ENCODE data around the gene MGAT4B. TPM values are rescaled to one million over a fixed set of nuclear protein-coding genes. Genes with fewer than 3 reads are reported as not detected.

MGAT4B gene
- total RNA-seq, 1 donor = 83.8 TPM

GRCh38 chr5:179797741-179798140 is 8.9 kb downstream of the MGAT4B start:
- no peak for DNase-seq (ENCODE audit: low read depth)
- H3K4me3 ChIP-seq (ENCODE audit: low read depth, low read length) = no peak overlapping the region
- TF ChIP-seq CTCF (IDR thresholded peaks at IDR 0.05; ENCODE audit: insufficient read depth, low read depth, low read length) = no peak

GRCh38 chr5:179796877-179797608 is 9.6 kb downstream of the MGAT4B start:
- no peak for TF ChIP-seq CTCF (IDR thresholded peaks at IDR 0.05; ENCODE audit: insufficient read depth, low read depth, low read length)
- H3K4me3 ChIP-seq (ENCODE audit: low read depth, low read length) = peak overlapping the region; percentile 64
- DNase-seq (ENCODE audit: low read depth) = no peak

GRCh38 chr5:179795863-179796833 is 10.5 kb downstream of the MGAT4B start:
- peak; percentile 56 for TF ChIP-seq CTCF (IDR thresholded peaks at IDR 0.05; ENCODE audit: insufficient read depth, low read depth, low read length)
- H3K4me3 ChIP-seq (ENCODE audit: low read depth, low read length) = peak overlapping the region; percentile 64
- peak; percentile 84 for DNase-seq (ENCODE audit: low read depth)

- no peak for DNase-seq (ENCODE audit: low read depth)
- H3K4me3 ChIP-seq (ENCODE audit: low read depth, low read length) = peak overlapping the region; percentile 64
- TF ChIP-seq CTCF (IDR thresholded peaks at IDR 0.05; ENCODE audit: insufficient read depth, low read depth, low read length) = no peak
These were observed 11.4 kb downstream of the MGAT4B start for GRCh38 chr5:179795049-179795862.

GRCh38 chr5:179794575-179794974 is 12.1 kb downstream of the MGAT4B start:
- no peak overlapping the region for H3K4me3 ChIP-seq (ENCODE audit: low read depth, low read length)
- no peak for TF ChIP-seq CTCF (IDR thresholded peaks at IDR 0.05; ENCODE audit: insufficient read depth, low read depth, low read length)
- DNase-seq (ENCODE audit: low read depth) = no peak

GRCh38 chr5:179794171-179794570 is 12.5 kb downstream of the MGAT4B start:
- no peak overlapping the region for H3K4me3 ChIP-seq (ENCODE audit: low read depth, low read length)
- TF ChIP-seq CTCF (IDR thresholded peaks at IDR 0.05; ENCODE audit: insufficient read depth, low read depth, low read length) = no peak
- no peak for DNase-seq (ENCODE audit: low read depth)

Measured in fibroblast of villous mesenchyme (primary cell).